Osteocyte (in vitro differentiated cells): ENCODE data around the gene LIPA. TPM values are rescaled to one million over a fixed set of nuclear protein-coding genes. Genes with fewer than 3 reads are reported as not detected.

Experiments
- DNase-seq: peaks from one replicate; pipeline ENCODE4 v3.0.0; 2021; ENCODE audit warnings: mixed read lengths; ENCODE audit not compliant: unreplicated experiment; ENCODE audit errors: extremely low spot score
- H3K27ac Mint-ChIP-seq: one replicate; pipeline ENCODE4 v1.8.0; 2021; ENCODE audit warnings: mild to moderate bottlenecking, mixed read lengths; ENCODE audit not compliant: unreplicated experiment
- H3K27me3 Mint-ChIP-seq: one replicate; pipeline ENCODE4 v1.8.0; 2021; ENCODE audit warnings: mixed read lengths; ENCODE audit not compliant: unreplicated experiment
- H3K36me3 Mint-ChIP-seq: one replicate; pipeline ENCODE4 v1.8.0; 2021; ENCODE audit warnings: mixed read lengths; ENCODE audit not compliant: unreplicated experiment
- H3K4me1 Mint-ChIP-seq: one replicate; pipeline ENCODE4 v1.8.0; 2021; ENCODE audit warnings: mixed read lengths; ENCODE audit not compliant: unreplicated experiment
- H3K4me3 Mint-ChIP-seq: one replicate; pipeline ENCODE4 v1.8.0; 2021; ENCODE audit warnings: mild to moderate bottlenecking, moderate library complexity, mixed read lengths; ENCODE audit not compliant: unreplicated experiment
- H3K9me3 Mint-ChIP-seq: one replicate; pipeline ENCODE4 v1.8.0; 2021; ENCODE audit warnings: mixed read lengths; ENCODE audit not compliant: unreplicated experiment
- CTCF ChIP-seq: fragments of 200-600 bp; sonication (generic); IDR thresholded peaks from 2 replicates; pipeline ENCODE4 v1.5.0; 2021; ENCODE audit warnings: antibody characterized with exemption, mild to moderate bottlenecking, moderate library complexity
- total RNA-seq: library from RNA; stranded (reverse); gene quantifications from 2 replicates; pipeline ENCODE4 v1.2.1, GENCODE V29; 2021

Gene LIPA
- total RNA-seq, 1 donor from 2014 or later = 36.9 TPM

- no peak for TF ChIP-seq CTCF
- peak overlapping the region; percentile 56 for H3K27ac Mint-ChIP-seq
Measured at GRCh38 chr10:89263091-89263490, 11.5 kb upstream of the LIPA start.

GRCh38 chr10:89262086-89263051, 10.8 kb upstream of the LIPA start:
- Mint-ChIP-seq H3K4me3 (no peak overlapping the region), H3K4me1 (peaks cover 37% of the 10 kb centered on the region), H3K9me3 (no peaks in the 10 kb centered on the region), H3K36me3 (no peaks in the 10 kb centered on the region), H3K27me3 (peaks cover 18% of the 10 kb centered on the region), H3K27ac (peak overlapping the region; percentile 57)
- TF ChIP-seq CTCF = no peak
- no peak for DNase-seq

More at GRCh38 chr10:89263091-89263490, 11.5 kb upstream of the LIPA start:
- Mint-ChIP-seq H3K36me3 (no peaks in the 10 kb centered on the region), H3K4me1 (peaks cover 42% of the 10 kb centered on the region), H3K9me3 (no peaks in the 10 kb centered on the region), H3K27me3 (peaks cover 11% of the 10 kb centered on the region), H3K4me3 (no peak overlapping the region)
- DNase-seq = no peak

GRCh38 chr10:89258881-89259280, 7.3 kb upstream of the LIPA start:
- no peak for TF ChIP-seq CTCF
- peaks cover 31% of the 10 kb centered on the region for H3K4me1 Mint-ChIP-seq
- DNase-seq = no peak
- H3K27ac Mint-ChIP-seq = no peak overlapping the region
- H3K27me3 Mint-ChIP-seq = peaks cover 32% of the 10 kb centered on the region
- no peak overlapping the region for H3K4me3 Mint-ChIP-seq
- no peaks in the 10 kb centered on the region for H3K36me3 Mint-ChIP-seq
- H3K9me3 Mint-ChIP-seq = no peaks in the 10 kb centered on the region

- no peak for DNase-seq
- no peak for TF ChIP-seq CTCF
- peaks cover 19% of the 10 kb centered on the region for H3K4me1 Mint-ChIP-seq
- no peak overlapping the region for H3K4me3 Mint-ChIP-seq
- H3K27ac Mint-ChIP-seq = no peak overlapping the region
- no peaks in the 10 kb centered on the region for H3K36me3 Mint-ChIP-seq
- H3K27me3 Mint-ChIP-seq = peaks cover 32% of the 10 kb centered on the region
- H3K9me3 Mint-ChIP-seq = no peaks in the 10 kb centered on the region
Measured at GRCh38 chr10:89257581-89257980, 6.0 kb upstream of the LIPA start.

GRCh38 chr10:89256962-89257361, 5.4 kb upstream of the LIPA start:
- Mint-ChIP-seq H3K9me3 (no peaks in the 10 kb centered on the region), H3K36me3 (no peaks in the 10 kb centered on the region), H3K27me3 (peaks cover 32% of the 10 kb centered on the region), H3K4me3 (no peak overlapping the region), H3K27ac (no peak overlapping the region), H3K4me1 (peaks cover 13% of the 10 kb centered on the region)
- DNase-seq = no peak
- TF ChIP-seq CTCF = no peak
